Stimulated activated CD4-positive, alpha-beta T cell treated with anti-CD3 and anti-CD28 coated beads, Interleukin-12 subunit alpha, Interleukin-12 subunit beta, amount 100 ng/mL, for 24 hours (primary cell): ENCODE data around the gene MRE11.

Source experiments
- DNase-seq, 2 experiments: peaks; one replicate each; pipeline ENCODE4 v3.0.0-alpha.2; 2020; ENCODE audit warnings: low read depth in 2 of 2

Gene MRE11

DNA sequence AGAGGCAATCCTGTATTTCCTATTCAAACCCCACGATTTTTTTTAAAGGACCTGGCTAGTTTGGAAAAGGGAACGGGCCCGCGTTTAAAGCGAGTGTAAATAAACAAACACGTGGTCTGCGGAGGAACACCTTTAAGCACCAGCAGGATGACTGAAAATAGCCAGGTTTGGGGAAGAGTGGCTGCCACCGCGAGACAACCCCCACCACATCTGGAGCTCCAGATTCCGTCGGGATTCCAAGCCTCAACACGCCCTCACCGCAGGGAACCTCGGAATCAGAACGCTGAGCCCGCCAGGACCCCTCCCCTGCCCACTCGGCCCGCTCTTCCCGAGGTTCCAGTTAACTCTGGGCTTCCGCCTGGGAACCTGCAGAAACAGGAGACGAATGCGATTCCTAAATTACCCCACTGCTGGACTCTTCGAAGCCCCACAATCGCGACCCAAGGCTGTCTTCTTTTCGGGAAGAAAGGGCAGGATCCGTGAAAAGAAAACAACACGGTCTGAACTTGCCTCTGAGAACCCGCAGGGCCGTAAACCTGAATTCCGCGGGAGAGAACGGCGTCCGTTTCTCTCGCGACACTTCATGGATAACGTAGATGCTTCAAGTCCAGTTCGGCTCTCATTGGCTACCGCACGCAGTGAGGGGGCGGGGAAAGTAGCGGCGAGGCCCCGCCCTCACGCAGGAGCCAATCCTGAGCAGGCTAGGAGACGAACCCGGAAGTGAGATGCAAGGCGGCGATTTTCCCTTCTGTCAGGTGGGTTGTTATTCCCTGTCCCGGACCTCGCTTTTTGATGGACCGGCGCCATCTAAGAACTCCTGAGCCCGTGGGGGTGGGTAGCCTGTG, at the start of gene MRE11, which contains the start of gene ANKRD49:
MRE11 (minus strand) TSS at position 564 of the 845 bp plus-strand sequence. CDS start 1,043 bp downstream, outside the sequence.
ANKRD49 (plus strand) TSS at position 704 of the 845 bp plus-strand sequence. CDS start 2,710 bp downstream, outside the sequence.
- peak; percentile 92 for DNase-seq

DNA sequence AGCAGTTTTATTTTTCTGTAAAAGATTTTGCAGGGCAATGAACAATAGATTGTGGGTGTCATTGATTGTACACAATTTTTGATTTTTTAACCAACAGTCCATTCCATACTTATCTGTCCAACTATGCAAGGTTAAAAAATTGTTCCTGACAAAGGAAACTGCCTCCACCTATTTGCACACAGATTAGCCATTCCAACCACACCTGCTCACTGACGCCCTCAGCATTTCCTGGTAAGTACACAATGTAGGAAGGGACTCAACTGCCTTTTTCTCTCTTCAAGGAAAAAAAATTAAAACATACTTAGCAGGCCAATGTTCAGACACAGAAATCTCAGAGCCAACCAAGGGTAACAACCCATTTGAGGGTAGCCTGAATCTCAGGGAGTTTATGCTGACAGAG, 45.8 kb upstream of the MRE11 start:
- DNase-seq, result no peak

DNA sequence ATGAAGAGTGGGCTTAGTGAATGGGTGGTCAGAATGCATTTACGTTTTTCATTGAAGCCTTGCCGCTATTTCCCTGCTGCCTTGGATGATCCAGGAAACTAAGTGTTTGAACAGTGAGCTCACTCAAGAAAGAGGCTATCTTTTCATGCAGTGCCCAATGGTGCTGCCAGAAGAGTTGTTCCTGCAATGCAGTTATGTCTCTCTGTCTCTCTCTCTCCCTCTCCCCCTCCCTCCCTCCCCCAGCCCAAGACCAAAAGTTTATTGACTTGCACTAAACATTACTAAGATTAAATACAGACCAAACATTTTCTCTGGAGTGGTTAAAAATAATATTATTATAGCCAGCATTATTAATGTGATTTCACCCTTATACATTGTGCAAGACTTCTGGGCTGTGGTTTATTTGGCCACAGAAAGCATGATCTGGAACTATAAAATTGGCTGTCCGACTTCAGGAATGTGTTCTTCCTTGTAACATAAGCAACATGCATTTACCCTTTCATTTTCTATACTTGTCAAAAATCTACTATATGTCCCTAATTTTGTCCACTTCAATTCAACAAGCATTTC, 43.5 kb upstream of the MRE11 start:
- DNase-seq, result no peak

DNA sequence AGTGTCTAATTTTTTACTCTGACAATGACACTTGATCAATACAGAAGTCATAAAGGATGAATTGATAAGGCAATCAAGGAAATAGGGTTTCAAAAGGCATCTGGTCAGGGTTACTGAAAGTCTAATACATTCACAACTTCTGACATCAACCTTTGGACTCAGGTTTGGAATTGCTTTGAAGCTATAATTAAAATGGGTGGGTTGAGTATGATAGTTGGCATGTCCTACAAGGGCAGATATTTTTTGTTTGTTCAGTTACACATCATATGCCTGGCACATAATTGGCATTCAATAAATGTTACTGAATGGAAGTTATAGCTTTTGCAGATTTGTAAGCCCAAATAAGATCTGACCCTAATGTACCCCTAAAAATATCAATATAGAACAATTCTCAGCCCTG, 42.7 kb upstream of the MRE11 start:
- DNase-seq, result no peak

DNA sequence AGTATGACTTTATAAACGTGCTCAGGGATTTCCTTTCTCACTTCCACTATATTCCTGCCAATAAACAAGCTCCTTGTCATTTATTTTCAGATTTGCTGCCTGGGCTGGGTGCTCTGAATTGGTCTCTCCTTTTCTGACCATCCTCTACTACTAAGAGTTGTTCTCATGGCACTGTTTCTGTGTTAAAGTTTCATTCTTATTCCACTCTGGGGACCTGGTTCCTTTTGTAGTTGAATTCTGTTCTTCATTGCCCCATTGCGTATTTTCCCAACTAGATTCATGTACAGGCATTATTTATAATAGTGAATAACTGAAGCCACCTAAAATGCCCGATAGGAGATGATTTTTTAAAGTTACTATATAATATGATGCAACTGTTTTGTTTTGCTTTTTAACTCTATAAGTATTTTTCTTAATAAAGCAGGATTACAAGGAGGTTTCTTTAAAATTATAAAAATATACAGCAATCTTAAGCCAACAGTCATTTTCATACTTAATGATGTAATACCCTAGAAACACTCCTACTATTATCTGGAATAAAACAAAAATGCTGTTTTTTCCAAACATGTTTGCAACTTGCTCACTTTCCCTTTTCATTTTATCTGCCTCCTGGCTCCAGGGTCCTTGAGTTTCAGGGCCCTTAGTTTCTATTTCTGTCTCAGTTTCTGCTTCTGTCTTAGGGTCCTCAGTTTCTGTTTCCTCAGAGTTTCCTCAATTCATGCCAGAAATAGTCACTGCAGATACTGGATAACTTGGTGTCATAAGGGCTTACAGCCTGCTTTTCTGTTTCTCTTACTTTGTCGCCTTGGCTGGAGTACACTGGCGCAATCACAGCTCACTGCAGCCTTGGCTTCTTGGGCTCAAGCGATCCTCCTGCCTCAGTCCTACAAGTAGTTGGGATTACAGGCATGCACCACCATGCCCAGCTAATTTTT, 40.3 kb upstream of the MRE11 start:
- no peak for DNase-seq

DNA sequence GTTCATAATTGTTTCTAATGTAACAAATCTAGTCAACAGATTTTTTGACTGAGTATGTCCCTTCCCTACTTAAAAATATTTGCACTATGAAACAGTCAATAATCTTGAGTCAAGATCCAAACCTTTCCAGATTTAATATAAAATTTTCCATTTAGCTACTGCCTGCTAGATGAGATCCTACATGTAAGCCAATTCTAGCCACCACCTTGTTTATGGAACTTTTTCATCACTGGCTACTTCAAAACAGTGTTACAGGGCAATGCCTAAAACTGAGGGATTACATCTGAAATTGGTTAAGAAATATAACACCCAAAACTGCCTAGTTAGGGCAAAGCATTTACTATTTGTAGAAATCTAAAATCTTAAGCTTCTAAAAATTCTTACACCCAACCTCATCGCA, 39.6 kb upstream of the MRE11 start:
- DNase-seq, result no peak

DNA sequence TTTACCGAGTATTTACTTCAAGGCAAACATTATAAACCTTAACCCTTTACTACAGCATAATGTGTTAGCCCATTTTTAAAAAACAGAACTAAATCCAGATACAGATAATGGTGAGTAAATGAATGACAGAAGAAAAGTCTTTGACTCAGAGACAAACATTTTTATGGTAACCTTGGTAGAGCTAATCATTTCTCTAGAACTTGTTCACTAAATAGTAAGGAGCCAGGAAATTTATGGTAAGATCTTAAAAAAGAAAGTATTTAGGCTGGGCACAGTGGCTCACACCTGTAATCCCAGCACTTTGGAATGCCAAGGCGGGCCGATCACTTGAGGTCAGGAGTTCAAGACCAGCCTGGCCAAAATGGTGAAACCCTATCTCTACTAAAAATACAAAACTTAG, 38.6 kb upstream of the MRE11 start:
- no peak for DNase-seq

DNA sequence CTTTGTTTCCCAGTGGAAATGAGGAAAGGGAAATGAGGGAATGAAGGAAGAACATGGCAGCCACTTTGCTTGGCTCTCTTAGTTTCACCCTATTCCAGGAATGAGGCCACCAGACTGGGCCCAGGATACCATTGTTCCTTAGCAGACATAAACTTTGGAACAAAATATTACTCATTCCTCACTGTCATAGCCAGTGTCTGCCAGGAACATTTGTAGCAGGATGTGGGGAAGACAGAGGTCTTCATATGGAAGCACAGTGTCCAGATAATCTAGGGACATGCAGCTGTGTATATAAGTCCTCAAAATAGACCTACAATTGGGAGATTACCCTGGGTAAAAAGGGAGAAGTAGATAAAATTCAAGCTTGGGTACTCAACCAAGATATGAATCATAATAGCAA, 34.9 kb upstream of the MRE11 start:
- no peak for DNase-seq

DNA sequence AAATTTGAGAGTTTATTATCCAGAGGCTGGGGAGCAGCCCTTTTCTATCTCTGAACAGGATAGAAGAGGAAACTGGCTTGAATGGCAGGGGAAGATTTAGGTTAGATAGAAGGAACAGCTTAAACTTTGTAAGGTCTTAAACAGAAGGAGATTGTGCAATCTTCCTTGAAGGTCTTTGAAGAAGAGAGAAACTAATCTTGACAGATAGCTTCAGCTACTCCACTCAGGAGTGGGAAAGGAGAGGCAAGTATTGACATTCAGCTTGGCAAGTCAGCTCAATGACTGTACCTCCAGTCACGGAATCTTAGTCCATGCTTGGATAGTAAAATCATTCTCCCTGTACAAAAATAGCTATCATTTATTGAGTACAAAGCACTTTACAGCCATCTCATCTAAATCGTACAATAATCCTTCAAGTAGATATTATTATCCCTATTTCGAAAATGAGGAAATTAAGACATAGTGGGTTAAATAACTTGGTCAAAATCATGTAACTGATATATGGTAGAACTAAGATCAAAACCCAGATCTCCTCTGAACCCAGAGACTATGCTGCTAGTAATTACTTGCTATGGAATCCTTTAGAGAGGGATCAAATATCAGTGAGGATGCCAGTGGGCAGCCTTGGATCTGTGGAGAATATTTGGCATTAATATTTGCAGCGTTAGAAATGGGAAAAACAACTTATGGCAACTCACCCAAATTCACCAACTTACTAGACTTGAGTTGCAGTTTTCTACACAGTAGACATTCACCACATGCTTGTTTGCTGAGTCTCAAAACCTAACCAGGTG, 33.2 kb upstream of the MRE11 start:
- no peak for DNase-seq

DNA sequence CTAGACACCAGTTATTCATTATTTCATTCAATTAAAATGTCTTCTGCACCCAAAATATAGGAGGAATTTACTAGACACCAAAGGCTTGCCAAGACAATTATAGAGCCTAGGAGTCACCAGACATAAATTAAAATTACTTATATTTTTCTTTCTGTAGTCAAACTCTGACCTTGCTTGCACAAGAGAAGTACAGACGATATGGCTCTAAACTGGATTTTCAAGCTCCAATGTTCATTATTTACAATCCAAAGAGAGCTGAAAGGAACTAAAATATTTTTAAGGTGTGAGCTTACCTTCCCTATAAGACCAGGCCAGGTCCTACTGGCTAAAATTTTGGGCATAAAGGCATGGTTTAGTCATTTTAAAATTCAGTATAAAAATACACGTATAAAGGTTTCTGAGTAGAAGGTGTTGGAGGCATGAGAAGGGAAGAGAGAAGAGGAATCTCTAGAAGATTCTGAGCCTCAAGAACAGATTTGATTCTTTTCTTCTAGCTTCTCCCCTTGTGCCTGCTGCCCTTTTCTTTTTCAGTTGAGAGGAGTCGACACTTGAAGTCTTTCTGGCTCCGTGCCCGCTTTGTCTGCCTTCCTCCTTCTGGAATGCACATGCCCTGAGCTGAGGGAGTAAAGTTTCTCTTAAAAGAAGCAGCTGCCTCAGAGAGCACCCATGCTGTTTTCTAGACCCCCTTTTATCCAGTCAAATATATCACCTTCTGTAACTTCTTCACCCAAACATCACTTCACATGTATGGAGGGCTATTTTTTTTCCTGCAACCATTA, 32.1 kb upstream of the MRE11 start:
- no peak for DNase-seq

DNA sequence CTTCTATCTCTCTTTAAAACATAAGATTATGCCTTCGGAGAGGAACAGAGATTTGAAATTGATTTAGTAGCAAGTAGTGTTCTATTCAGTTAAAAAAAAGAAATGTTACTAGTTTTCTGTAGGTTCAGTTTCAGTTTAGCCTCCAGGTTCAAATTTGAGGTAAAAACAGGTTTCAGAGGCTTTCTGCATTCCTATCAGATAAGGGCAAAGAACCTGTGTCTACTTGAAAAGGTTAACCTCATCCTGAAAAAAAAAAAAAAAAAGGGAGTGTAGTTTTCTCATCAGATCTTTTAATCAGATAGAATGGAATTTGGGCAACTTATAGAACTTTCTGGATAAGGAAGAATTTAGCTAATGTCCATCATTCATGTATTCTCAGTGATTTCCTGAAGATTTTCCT, 30.7 kb upstream of the MRE11 start:
- no peak for DNase-seq

DNA sequence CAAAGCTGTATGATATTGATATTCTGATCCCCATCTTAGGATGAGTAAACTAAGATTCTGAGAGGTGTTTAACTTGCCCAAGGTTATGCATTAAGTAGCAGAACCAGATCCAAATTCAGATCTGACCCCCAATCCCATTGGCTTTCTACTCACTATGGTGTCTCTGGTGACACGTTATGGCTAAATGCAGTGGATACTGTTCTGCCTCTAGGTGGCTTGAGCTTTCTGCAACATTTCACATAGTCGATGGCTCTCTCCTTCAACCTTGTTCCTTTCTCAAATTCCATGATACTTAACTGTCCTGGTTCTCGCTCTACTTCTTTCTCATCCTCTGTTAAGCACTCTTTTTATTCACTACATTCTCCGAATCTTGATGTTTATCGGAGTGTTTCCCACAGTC, 28.0 kb upstream of the MRE11 start:
- no peak for DNase-seq

DNA sequence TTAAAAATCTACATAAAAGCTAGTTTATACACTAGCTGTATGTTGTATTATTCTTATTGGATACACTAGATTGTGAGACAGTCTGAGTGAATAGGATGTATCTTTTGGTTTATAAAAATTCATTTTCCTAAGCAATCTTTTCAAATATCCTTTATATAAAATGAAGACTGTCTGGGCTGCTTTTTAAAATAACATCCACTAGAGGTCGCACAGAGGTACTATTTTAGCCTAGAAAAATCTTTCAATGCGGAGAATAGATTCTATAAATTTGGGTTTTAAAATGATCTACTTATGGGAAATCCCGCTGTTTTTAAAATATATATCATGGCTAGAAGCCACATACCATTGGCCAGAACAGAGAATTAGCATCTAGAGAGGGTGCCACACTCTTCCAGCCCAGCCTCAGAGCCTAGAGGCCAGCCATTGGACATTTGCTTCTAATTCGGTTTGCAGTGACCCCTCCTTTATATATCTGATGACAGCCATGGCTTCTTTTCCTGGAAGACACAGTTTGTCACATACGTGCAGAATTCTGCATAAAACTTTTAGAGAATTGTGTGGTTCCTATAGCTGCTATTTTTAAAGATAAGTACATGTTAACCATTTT, 25.9 kb upstream of the MRE11 start:
- DNase-seq, result no peak

DNA sequence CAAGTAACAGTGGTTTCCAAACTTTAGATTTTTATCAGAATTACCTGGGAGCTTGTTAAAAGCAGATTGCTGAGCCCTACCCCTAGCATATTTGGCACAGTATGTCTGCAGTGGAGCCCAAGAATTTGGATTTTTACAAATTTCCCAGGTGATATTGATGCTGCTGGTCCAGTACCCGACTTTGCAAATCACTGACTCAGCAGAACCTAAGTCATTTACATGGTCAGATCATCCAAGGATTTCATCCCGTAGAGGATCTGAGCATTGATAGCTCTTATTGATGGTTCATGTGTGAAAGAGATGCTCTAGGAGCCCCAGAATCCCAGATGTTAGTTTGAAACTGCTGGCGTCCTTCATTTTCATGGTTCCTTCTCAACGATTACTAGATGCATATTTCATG, 24.7 kb upstream of the MRE11 start:
- no peak for DNase-seq

DNA sequence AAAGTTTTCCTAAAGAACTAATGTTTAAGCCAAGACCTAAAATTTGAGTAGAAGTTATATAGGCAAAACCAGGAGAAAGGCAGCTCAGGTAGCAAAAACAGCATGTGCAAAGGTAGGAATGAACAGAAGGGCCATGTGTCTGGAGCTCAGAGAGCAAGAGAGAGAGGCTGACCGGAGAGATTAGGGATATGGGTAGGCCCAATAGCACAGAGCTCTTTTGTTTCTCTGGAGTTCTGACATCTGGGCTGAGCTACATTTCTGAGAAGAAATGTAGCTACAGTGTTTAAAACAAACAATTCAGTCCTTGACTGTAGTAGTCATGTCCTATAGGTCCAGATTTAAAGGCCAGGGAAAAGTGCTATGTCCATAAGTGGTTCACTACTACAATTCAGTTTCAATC, 23.1 kb upstream of the MRE11 start:
- no peak for DNase-seq

DNA sequence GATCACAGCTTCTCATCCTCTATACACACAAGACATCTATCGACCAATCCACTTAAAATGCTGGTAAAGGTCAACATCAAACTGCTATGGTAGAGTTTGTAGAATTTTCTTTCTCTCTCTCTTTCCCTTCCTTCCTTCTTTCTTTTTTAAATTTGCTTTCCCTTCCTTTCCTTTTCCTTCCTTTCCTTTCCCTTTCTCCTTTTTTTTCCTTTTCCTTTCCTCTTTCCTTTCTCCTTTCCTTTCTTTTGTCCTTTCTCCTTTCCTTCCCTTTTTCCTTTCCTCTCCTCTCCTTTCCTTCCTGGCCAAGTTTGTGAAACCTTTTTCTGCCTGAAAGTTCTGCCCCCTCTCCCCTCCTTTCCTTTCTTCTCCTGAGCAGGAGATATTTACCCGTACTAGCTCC, 21.8 kb upstream of the MRE11 start:
- no peak for DNase-seq

DNA sequence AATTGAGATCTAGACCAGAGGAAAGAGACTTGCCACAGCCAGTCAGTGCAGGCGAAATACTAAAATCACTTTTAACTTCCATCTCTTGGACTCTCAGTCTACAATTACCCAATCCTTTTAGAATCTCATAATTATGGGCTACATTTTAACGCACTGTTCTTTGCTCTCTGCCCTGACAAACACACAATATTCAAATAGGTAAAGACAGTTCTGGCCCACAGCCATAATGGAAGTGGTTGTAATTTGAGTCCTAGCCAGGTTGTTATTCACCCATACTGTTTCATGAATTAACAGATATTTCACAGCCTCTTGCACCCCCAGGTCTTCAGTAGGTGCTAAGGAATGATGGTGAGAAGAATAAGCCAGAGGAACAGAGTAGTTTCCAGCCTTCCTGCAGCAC, 19.4 kb upstream of the MRE11 start:
- no peak for DNase-seq

DNA sequence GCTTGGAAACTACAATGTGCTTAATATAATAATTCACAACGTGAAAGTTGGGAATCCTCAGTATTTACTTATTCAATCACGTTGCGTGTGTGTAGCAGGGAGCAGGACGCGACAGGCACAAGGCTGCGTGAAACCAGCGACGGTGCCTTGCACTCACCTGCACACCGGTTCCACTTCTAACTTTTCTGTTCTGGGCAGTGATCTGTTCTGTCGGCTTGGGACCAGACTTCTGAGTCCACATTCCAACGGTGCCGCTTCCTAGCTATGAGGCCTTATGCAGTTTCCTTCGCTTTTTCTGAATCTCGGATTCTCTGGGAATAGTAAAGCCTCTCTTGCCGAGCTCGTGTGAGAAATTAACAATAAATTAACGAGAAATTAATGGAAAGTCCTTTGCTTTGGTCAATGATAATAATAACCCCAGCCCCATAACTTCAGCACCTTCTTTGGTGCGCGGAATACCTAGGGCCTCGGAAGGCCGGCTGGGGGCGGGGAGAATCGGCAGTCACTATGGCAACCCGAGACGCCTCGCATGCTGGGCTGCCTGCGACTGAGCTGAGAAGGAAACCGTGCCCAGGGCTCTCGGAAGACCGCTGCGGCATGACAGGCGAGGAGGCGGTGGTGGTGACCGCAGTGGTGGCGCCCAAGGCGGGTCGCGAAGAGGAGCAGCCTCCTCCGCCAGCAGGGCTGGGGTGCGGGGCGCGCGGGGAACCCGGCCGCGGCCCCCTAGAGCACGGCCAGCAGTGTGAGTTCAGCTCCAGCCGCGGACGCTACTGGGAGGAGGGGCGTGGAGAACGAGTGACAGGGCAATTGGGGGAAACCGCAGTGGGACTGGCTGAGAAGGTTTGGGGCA, 18.5 kb upstream of the MRE11 start, which contains the start of gene C11orf97:
C11orf97 (plus strand) TSS at position 530 of the 850 bp plus-strand sequence; CDS start at position 598, 68 bp downstream.
- peak; percentile 19 to 38 for DNase-seq

DNA sequence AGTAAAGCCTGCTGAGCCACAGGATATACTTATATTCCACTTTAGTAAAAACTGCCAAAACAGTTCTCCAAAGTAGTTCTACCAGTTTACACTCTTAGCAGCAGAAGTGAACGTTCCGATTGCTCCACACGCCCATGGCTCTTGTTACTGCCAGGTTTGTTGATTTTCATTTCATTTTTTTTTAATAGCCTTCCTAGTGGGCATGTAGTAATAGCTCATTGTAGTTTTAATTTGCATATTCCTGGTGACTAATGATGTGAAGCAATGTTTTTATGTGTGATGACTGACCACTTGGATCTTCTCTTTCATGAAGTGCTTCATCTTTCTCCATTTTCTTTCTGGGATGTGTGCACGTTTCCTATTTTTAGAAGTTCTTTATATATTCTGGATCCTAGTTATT, 13.8 kb upstream of the MRE11 start:
- no peak for DNase-seq
